HFF-Myc (cell line): ENCODE data around the gene CCNYL1.
A peak's percentile ranks its signal among the peaks of the same experiment; 100 is the strongest.

Source experiments
- DNase-seq: peaks from one replicate; pipeline ENCODE4 v3.0.0-alpha.2; 2011; ENCODE audit warnings: low read depth; ENCODE audit errors: extremely low read depth
- H3K4me3 ChIP-seq: replicated peaks from 2 replicates; pipeline ENCODE4 v1.5.1; 2011; ENCODE audit warnings: low read depth, mild to moderate bottlenecking, control low read depth, low read length
- TF ChIP-seq, protein P1 (sequence below): IDR thresholded peaks from 2 replicates; pipeline ENCODE4 v1.5.1; 2012; ENCODE audit warnings: mild to moderate bottlenecking, low read depth, low read length, control low read depth; ENCODE audit errors: missing control alignments

Gene CCNYL1

DNA sequence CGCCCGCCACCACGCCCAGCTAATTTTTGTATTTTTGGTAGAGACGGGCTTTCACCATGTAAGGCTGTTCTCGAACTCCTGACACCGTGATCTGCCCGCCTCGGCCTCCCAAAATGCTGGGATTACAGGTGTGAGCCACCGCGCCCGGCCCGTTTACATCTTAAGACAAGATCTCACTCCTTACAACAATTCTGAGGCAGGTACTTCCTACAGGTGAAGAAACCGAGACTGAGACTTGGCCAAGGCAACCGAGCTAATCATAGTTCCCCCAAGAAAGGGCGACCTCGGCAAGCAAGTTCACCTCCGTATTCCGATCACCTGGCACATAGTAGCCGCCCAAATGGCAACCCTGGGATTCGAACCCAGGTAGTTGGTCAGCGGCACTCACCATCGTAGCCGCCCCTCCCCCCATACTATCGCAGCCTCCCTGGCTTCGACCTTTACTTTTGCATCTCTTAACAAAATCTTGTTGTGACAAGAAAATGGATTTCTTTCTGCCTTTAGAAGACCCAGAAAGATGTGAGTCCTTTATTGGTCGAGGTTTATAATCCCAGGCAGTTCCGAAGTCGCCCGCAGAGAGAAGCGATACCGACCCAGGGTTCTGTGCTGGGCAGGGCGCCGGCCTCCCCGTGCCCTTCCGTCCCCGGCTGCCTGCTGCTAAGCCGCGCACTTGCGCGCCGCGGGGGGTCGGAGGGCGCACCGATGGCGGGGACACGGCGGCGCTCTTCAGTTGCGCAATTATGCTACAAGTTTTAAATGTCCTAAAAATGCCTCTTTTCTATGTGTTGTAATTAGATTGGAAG, 59.4 kb downstream of the CCNYL1 start:
- TF ChIP-seq, protein P1, sequence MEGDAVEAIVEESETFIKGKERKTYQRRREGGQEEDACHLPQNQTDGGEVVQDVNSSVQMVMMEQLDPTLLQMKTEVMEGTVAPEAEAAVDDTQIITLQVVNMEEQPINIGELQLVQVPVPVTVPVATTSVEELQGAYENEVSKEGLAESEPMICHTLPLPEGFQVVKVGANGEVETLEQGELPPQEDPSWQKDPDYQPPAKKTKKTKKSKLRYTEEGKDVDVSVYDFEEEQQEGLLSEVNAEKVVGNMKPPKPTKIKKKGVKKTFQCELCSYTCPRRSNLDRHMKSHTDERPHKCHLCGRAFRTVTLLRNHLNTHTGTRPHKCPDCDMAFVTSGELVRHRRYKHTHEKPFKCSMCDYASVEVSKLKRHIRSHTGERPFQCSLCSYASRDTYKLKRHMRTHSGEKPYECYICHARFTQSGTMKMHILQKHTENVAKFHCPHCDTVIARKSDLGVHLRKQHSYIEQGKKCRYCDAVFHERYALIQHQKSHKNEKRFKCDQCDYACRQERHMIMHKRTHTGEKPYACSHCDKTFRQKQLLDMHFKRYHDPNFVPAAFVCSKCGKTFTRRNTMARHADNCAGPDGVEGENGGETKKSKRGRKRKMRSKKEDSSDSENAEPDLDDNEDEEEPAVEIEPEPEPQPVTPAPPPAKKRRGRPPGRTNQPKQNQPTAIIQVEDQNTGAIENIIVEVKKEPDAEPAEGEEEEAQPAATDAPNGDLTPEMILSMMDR = no peak
- no peak for DNase-seq
- H3K4me3 ChIP-seq = peak overlapping the region; percentile 64

DNA sequence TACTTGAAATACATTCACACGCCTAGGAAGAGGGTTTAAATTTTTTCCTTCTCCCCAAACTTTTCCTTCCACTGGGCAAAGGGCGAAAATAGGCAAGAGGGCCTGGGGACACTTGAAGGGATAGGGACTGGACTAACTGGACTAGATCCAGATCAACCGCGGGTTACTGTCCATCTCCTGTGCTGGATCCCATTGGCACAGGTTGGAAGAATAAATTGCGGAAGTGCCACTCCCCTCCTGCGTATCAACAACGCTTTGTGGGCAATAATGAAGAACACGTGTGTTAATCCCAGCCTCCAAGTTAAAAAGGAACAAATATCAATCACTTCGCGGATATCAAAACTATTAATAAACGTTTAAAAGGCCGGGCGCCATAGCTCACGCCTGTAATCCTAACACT, 60.0 kb downstream of the CCNYL1 start:
- TF ChIP-seq, protein P1 = no peak
- no peak overlapping the region for H3K4me3 ChIP-seq
- DNase-seq = no peak

DNA sequence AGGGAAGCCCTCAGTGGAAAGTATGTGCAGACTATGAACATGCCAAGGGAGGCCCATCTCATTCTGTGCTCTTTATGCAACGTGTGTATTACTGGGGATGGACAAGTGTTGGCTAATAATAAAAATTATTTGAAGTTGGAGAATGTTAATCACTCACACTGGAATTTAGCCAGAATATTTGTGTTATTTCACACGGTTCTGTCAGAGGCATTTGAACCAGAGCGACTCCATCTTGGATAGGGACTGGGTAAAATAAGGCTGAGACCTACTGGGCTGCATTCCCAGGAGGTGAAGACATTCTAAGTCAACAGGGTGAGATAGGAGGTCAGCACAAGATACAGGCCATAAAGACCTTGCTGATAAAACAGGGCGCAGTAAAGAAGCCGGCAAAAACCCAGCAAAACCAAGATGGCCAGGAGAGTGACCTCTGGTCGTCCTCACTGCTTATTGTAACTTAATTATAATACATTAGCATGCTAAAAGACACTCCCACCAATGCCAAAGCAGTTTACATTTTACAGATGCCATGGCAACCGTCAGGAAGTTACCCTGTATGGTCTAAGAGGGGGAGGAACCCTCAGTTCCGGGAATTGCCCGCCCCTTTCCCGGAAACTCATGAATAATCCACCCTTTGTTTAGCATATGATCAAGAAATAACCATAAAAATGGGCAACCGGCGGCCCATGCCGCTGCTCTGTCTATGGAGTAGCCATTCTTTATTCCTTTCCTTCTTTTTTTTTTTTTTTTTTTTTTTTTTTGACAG, 60.8 kb downstream of the CCNYL1 start:
- TF ChIP-seq, protein P1 = no peak
- DNase-seq = no peak
- no peak overlapping the region for H3K4me3 ChIP-seq

DNA sequence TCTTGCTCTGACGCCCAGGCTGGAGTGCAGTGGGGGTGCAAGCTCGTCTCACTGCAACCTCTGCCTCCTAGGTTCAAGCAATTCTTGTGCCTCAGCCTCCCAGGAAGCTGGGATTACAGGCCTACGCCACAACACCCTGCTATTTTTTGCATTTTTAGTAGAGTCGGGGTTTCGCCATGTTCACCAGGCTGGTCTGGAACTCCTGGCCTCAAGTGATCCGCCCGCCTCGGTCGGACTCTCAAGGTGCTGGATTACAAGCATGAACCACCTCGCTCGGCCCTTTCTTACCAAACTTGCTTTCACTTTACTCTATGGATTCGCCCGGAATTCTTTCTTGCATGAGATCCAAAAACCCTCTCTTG, 61.4 kb downstream of the CCNYL1 start:
- TF ChIP-seq, protein P1 = no peak
- no peak overlapping the region for H3K4me3 ChIP-seq
- no peak for DNase-seq

DNA sequence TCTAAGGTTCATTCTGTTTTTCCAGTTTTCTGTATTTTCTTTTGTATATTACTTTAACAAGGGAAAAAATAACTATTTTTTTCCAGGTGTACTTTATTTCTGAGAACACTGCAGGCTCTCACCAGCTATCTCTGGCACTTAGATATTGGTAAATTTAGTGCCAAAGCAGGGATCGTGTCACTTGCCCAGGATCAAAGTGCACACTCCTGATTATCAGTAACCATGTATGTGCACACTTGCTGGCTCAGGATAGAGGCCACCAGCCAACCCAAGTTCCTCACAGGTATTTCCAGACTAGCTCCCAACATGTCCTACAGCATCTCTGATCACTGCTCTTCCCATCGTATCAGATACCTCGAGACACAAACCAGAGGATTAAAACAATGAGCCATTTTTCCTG, 64.0 kb downstream of the CCNYL1 start:
- no peak overlapping the region for H3K4me3 ChIP-seq
- no peak for DNase-seq
- TF ChIP-seq, protein P1 = no peak

DNA sequence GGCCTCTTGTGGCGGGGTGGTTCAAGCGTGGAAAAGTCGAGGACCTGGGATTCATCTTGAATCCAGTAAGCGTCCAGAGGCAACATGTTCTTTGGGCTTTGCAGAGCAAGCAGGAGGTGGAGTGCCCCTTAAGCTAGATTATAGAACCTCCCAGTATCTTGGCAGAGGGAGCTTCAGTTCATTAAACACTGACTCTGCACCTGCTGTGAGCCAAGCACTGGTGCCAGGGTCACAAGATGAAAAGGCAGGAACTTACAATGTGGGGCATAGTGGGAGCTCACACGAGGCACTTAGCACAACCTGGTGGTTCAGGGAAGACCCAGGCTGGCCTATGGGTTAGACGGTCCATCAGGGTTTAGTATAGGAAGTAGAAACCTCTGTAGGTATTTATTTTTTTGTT, 65.7 kb downstream of the CCNYL1 start:
- H3K4me3 ChIP-seq = no peak overlapping the region
- TF ChIP-seq, protein P1 = no peak
- no peak for DNase-seq
